Measurements from ENCODE around the gene STX16. TPM values are rescaled to one million over a fixed set of nuclear protein-coding genes. Genes with fewer than 3 reads are reported as not detected.
"Not testable (repeated sequence)": the region's sequence is repeated elsewhere in the genome, so short reads cannot be mapped to it uniquely, and the experiment has no call there.

STX16 gene
- total and polyA plus RNA-seq, 8 donors = 17.9 to 67.0 (median 25.1) TPM

DNA sequence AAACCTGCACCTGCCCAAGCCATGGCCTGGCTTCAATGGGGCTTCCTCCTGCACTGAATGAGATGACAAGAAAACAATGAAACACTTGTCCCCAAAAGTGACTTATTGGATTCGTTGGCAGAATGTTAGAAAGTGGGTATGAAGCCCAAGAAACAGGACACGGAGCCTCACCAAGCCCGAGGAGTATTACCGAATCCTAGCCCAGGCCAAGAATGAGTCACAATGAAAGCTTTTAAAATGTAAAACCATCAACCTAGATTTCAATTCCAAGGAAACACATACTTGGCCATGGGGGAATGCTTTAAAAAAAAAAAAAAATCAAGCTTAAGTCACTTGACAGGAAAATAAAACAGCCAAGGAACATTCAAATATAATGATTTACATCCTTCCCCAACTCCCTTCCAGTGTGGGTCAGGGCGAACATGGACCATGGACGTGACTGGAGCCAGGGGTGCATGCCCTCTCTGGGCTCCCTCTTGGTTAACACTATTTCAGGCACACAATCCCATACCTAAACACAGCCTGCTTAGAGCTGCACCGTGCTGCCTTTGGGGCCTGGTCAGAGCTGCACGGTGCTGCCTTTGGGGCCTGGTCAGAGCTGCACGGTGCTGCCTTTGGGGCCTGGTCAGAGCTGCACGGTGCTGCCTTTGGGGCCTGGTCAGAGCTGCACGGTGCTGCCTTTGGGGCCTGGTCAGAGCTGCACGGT lies 3.1 kb upstream of the STX16 start:
- ATAC-seq (no peak), FAIRE-seq (no peak), DNase-seq (no peak)
- no peak overlapping the region for H3K4me3 ChIP-seq
- intact Hi-C loops (cut with DNase I) = no loop called here
- TF ChIP-seq, protein P1, sequence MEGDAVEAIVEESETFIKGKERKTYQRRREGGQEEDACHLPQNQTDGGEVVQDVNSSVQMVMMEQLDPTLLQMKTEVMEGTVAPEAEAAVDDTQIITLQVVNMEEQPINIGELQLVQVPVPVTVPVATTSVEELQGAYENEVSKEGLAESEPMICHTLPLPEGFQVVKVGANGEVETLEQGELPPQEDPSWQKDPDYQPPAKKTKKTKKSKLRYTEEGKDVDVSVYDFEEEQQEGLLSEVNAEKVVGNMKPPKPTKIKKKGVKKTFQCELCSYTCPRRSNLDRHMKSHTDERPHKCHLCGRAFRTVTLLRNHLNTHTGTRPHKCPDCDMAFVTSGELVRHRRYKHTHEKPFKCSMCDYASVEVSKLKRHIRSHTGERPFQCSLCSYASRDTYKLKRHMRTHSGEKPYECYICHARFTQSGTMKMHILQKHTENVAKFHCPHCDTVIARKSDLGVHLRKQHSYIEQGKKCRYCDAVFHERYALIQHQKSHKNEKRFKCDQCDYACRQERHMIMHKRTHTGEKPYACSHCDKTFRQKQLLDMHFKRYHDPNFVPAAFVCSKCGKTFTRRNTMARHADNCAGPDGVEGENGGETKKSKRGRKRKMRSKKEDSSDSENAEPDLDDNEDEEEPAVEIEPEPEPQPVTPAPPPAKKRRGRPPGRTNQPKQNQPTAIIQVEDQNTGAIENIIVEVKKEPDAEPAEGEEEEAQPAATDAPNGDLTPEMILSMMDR (IDR thresholded peaks at IDR 0.05) = no peak
- no peaks in the 10 kb centered on the region for H3K36me3 ChIP-seq
- no peaks in the 10 kb centered on the region for H3K27me3 ChIP-seq
- 76 to 82% methylated on average over 9 to 10 of the region's 12 CpGs for WGBS, 2 donors
- H3K27ac ChIP-seq = no peak overlapping the region
- H3K9me3 ChIP-seq = no peaks in the 10 kb centered on the region
- peaks cover 0 to under 1% (median 0%) of the 10 kb centered on the region in 3 donors for H3K4me1 ChIP-seq

DNA sequence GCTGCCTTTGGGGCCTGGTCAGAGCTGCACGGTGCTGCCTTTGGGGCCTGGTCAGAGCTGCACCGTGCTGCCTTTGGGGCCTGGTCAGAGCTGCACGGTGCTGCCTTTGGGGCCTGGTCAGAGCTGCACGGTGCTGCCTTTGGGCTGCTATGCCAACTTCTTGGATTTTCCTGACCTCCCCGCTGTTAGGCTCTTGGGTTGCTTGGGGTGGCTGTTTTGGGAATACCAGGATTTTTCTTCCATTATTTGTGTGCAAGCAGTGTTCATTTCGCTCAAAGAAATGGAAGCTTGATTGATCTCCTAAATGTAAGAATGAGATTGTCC lies 2.6 kb upstream of the STX16 start:
- DNase-seq = not testable (repeated sequence)

DNA sequence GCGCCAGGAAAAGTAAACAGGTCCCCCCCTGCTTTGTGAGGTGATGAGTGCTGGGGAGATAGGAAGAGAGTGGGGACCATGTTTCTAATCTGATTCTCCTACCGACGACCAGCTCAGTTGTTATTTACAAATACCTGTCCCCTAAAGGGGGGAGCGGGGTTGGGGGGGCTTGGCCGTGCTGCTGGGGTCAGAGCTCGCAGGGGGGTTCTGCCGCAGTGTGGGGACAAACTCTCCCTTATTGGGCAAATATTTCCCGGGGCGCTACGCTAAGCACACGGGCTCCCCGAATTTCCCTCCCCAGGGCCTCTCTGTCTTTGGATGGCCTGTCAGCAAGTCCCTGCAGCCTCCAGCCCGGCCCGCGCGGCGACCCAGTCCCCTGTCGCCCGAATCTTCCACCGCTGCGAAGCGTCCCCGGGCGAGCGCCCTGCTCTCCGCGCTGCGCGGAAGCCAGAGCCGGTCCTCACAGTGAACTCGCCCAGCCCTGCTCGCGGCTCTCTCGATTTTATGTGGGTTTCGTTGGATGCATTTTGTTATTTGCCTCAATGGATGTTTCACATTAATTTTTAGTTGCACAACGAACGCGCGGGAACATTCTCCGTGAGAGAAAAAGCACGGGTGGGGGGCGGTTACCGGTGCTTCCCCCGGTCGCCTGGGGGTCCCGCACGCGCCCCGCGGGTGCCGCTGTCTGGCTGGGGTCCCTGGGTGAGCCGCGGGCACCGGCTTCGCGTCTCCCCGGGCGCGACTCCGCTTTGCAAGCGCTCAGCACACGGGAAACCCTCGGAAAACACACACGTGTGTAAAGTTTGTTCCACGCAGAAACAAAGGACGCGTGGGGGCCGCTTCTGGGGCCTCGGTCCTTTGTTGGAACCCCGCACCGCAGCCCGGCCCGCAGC lies 1.5 kb upstream of the STX16 start:
- Histone ChIP-seq H3K9me3 (no peaks in the 10 kb centered on the region), H3K4me1 (peaks cover 7 to 12% (median 11%) of the 10 kb centered on the region in 3 donors), H3K27ac (peak overlapping the region; percentile 81 to 96 (median 88)), H3K4me3 (peak overlapping the region; percentile 77 to 99 (median 90)), H3K36me3 (no peaks in the 10 kb centered on the region), H3K27me3 (no peaks in the 10 kb centered on the region)
- WGBS, 2 donors = 12 to 17% methylated on average over 71 to 73 of the region's 73 CpGs
- ATAC-seq (no peak), DNase-seq (peak; percentile 24 to 78 (median 40)), FAIRE-seq (no peak)
- TF ChIP-seq, protein P1 (IDR thresholded peaks at IDR 0.05) = no peak
- intact Hi-C loops (cut with DNase I) = no loop called here

More for the DNA sequence above, 2.6 kb upstream of the STX16 start:
- 90 to 93% methylated on average over 6 of the region's 6 CpGs for WGBS, 2 donors
- intact Hi-C loops (cut with DNase I); ATAC-seq; H3K36me3 ChIP-seq; H3K27ac ChIP-seq; H3K9me3 ChIP-seq; H3K4me3 ChIP-seq; H3K4me1 ChIP-seq; FAIRE-seq; H3K27me3 ChIP-seq: not testable (repeated sequence)

DNA sequence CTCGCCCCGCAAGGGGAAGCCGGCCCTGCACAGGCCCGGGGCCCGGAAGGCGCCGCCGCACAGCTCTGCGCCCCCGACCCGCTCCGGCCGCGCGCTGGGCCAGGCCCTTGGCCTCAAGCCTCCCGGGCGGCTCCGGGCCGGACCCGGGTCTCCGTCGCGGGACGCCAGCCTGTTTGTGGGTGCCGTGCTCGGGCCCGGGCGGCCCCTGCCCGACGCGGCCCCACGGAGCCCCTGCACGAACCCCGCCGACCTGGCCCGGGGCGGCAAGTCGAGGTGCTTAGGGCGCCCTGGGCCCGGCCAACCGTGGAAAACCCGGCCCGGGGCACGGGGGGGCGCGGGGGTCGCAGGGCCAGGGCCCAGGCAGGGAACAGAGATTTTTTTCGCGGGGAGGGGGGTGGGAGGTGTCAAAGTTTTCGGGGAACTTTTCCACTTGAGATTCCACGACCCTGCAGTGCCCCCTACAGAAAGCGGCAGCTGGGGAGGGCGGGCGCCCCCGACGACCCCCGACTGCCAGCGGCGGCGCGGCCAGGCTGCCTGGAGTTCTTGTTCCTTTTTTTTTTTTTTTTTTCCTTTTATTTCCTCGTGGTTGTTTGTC lies 805 bp upstream of the STX16 start:
- peak; percentile 15 to 77 (median 42) for DNase-seq
- 2% methylated on average over 36 to 62 of the region's 62 CpGs for WGBS, 2 donors
- intact Hi-C loops (cut with DNase I) = no loop called here
- Histone ChIP-seq H3K36me3 (no peaks in the 10 kb centered on the region), H3K27ac (peak overlapping the region; percentile 81 to 96 (median 88)), H3K4me3 (peak overlapping the region; percentile 77 to 99 (median 90)), H3K27me3 (no peaks in the 10 kb centered on the region), H3K9me3 (no peaks in the 10 kb centered on the region), H3K4me1 (peaks cover 7 to 20% (median 18%) of the 10 kb centered on the region in 3 donors)
- ATAC-seq = peak; percentile 9 to 48 (median 20)
- no peak for FAIRE-seq
- TF ChIP-seq, protein P1 (IDR thresholded peaks at IDR 0.05) = no peak

DNA sequence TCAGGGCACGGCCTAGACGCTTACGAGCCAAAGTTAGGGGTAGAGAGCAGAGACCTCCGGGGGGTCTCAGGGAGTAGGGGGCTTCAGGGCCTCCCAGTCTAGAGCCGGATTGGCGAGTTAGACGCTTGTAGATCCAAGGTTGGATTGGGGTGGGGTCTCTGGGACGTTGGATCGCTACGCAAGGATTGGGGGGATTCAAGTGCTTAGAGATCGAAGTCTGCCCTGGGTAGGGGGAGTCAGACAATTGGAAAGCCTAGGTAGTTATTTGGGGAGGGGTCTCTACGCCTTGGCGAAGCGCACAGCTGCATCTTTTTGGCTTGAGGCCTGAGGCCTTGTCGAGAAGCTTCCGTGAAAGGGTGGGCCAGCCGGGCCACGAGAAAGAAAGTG lies 469 bp downstream of the STX16 start:
- Histone ChIP-seq H3K27ac (peak overlapping the region; percentile 81 to 96 (median 88)), H3K9me3 (no peaks in the 10 kb centered on the region), H3K36me3 (no peaks in the 10 kb centered on the region), H3K4me1 (peaks cover 17 to 32% (median 28%) of the 10 kb centered on the region in 3 donors), H3K4me3 (peak overlapping the region; percentile 77 to 99 (median 90)), H3K27me3 (no peaks in the 10 kb centered on the region)
- TF ChIP-seq, protein P1 (IDR thresholded peaks at IDR 0.05) = no peak
- DNase-seq (no peak), ATAC-seq (no peak), FAIRE-seq (no peak)
- 0% methylated on average over 17 to 18 of the region's 18 CpGs for WGBS, 2 donors
- intact Hi-C loops (cut with DNase I) = no loop called here
